A673 (cell line): Measurements from ENCODE around the gene CST4.

Source experiments
- EZH2 ChIP-seq: fragments of 200-600 bp; sonication (generic); IDR thresholded peaks from 2 replicates; pipeline ENCODE4 v1.6.1; 2017; ENCODE audit warnings: borderline replicate concordance, low read depth, mild to moderate bottlenecking, mixed read lengths, antibody characterized with exemption, low read length; ENCODE audit not compliant: poor library complexity, severe bottlenecking
- TF ChIP-seq, protein P1 (sequence below): fragments of 300-800, 200-600 bp; sonication (generic); conservative IDR thresholded peaks from 2 replicates; pipeline ENCODE4 v1.5.1; 2017; ENCODE audit warnings: low read depth, mild to moderate bottlenecking, antibody characterized with exemption, low read length, moderate library complexity, mixed read lengths

DNA sequence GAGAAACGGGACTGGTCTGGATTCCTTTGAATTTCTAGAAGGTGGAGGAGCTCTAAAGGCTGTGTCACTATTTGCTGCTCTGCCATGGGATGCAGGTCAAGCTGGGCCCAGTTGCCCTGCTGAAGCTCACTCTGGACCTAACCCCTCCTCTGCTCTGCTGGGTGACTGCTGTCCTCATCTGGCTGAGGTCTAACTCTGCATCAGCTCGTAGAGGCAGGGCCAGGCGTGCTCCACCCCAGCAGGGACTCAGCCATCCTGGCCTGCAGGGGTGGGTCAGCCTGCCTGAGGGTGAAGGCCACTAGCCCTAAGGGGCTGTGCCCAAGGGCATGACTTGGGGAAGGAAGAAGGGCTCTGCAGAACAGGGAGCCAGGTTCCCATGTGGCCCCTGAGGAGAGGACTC lies 852 bp downstream of the CST4 start:
- no peak for TF ChIP-seq EZH2
- TF ChIP-seq, protein P1, sequence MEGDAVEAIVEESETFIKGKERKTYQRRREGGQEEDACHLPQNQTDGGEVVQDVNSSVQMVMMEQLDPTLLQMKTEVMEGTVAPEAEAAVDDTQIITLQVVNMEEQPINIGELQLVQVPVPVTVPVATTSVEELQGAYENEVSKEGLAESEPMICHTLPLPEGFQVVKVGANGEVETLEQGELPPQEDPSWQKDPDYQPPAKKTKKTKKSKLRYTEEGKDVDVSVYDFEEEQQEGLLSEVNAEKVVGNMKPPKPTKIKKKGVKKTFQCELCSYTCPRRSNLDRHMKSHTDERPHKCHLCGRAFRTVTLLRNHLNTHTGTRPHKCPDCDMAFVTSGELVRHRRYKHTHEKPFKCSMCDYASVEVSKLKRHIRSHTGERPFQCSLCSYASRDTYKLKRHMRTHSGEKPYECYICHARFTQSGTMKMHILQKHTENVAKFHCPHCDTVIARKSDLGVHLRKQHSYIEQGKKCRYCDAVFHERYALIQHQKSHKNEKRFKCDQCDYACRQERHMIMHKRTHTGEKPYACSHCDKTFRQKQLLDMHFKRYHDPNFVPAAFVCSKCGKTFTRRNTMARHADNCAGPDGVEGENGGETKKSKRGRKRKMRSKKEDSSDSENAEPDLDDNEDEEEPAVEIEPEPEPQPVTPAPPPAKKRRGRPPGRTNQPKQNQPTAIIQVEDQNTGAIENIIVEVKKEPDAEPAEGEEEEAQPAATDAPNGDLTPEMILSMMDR = no peak
